Ishikawa (cell line): Measurements from ENCODE around the gene POLR1D.

Source experiments
- RAD21 ChIP-seq: IDR thresholded peaks from 2 replicates; pipeline ENCODE4 v1.6.1; 2012; ENCODE audit warnings: low read depth
- TEAD4 ChIP-seq: IDR thresholded peaks from 2 replicates; pipeline ENCODE4 v1.6.1; 2012
- TF ChIP-seq, protein P1 (sequence below): IDR thresholded peaks from 2 replicates; pipeline ENCODE4 v1.6.1; 2012; ENCODE audit warnings: low read depth, mild to moderate bottlenecking

DNA sequence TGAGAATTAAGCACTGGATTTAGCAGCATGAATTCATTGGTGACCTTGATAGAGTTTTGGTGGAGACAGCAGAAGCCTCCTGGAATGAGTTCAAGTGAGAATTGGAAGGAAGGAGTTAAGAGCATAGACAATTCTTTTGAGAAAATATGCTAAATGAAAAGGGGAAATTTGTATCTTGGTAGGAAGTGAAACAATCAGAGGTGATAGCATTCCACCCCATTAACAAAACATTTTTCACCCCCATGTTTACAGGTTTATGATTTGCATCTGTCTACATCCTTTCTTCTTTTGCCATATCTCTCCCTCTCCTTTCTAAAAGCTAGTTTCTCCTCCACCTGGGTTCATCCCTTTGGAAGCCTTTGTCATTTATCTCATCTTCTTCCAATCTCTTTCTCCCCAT, 28.8 kb upstream of the POLR1D start:
- TF ChIP-seq TEAD4, result no peak
- TF ChIP-seq, protein P1, sequence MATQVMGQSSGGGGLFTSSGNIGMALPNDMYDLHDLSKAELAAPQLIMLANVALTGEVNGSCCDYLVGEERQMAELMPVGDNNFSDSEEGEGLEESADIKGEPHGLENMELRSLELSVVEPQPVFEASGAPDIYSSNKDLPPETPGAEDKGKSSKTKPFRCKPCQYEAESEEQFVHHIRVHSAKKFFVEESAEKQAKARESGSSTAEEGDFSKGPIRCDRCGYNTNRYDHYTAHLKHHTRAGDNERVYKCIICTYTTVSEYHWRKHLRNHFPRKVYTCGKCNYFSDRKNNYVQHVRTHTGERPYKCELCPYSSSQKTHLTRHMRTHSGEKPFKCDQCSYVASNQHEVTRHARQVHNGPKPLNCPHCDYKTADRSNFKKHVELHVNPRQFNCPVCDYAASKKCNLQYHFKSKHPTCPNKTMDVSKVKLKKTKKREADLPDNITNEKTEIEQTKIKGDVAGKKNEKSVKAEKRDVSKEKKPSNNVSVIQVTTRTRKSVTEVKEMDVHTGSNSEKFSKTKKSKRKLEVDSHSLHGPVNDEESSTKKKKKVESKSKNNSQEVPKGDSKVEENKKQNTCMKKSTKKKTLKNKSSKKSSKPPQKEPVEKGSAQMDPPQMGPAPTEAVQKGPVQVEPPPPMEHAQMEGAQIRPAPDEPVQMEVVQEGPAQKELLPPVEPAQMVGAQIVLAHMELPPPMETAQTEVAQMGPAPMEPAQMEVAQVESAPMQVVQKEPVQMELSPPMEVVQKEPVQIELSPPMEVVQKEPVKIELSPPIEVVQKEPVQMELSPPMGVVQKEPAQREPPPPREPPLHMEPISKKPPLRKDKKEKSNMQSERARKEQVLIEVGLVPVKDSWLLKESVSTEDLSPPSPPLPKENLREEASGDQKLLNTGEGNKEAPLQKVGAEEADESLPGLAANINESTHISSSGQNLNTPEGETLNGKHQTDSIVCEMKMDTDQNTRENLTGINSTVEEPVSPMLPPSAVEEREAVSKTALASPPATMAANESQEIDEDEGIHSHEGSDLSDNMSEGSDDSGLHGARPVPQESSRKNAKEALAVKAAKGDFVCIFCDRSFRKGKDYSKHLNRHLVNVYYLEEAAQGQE, result no peak
- no peak for TF ChIP-seq RAD21
